ENCODE results near the gene SLC45A2. TPM values are rescaled to one million over a fixed set of nuclear protein-coding genes. Genes with fewer than 3 reads are reported as not detected.

Gene SLC45A2
- total RNA-seq, 1 experiment from 2014 or later: not detected

- DNase-seq (ENCODE audit: low spot score): peak; percentile 21
- Mint-ChIP-seq H3K36me3 (no peaks in the 10 kb centered on the region), H3K27me3 (ENCODE audit: low read depth) (no peaks in the 10 kb centered on the region), H3K27ac (no peak overlapping the region), H3K4me3 (no peak overlapping the region), H3K4me1 (peaks cover 25% of the 10 kb centered on the region), H3K9me3 (no peaks in the 10 kb centered on the region)
- TF ChIP-seq ZNF416 (CRISPR knock-in tag; IDR thresholded peaks at IDR 0.05) (no peak), ZNF121 (CRISPR knock-in tag; IDR thresholded peaks at IDR 0.05) (peak; percentile 47; the same call in 1 of the 2 replicates)
- POLR2A ChIA-PET: no interaction called here
- peak; percentile 84 for ATAC-seq
- CTCF ChIA-PET: interaction anchor here (0.7 to 3.0 kb wide), 6 partner anchors 9 to 626 kb away, joined by 3 to 11 read pairs (median 4); partner anchors contain the start of gene RXFP3
These were observed 39.9 kb downstream of the SLC45A2 start for GRCh38 chr5:33944543-33945132.

- H3K4me3 Mint-ChIP-seq: no peak overlapping the region
- no peak for ATAC-seq
- TF ChIP-seq AR (CRISPR knock-in tag; IDR thresholded peaks at IDR 0.05): no peak
- TF ChIP-seq ZNF423 (CRISPR knock-in tag; IDR thresholded peaks at IDR 0.05): no peak
- no peak for TF ChIP-seq GTF2I (CRISPR knock-in tag; conservative IDR thresholded peaks at IDR 0.05)
- ChIA-PET CTCF (no interaction called here), POLR2A (no interaction called here)
- H3K36me3 Mint-ChIP-seq: no peaks in the 10 kb centered on the region
- DNase-seq (ENCODE audit: low spot score): no peak
- peaks cover 21% of the 10 kb centered on the region for H3K27me3 Mint-ChIP-seq (ENCODE audit: low read depth)
- peaks cover 25% of the 10 kb centered on the region for H3K4me1 Mint-ChIP-seq
- H3K9me3 Mint-ChIP-seq: no peaks in the 10 kb centered on the region
- H3K27ac Mint-ChIP-seq: no peak overlapping the region
These were observed 43.4 kb downstream of the SLC45A2 start for GRCh38 chr5:33941090-33941489.

GRCh38 chr5:33939556-33940262, 44.8 kb downstream of the SLC45A2 start:
- ATAC-seq (no peak), DNase-seq (ENCODE audit: low spot score) (no peak)
- peaks cover 26% of the 10 kb centered on the region for H3K4me1 Mint-ChIP-seq
- no peaks in the 10 kb centered on the region for H3K36me3 Mint-ChIP-seq
- TF ChIP-seq RORB (CRISPR knock-in tag; IDR thresholded peaks at IDR 0.05): no peak
- TF ChIP-seq MXD4 (CRISPR knock-in tag; IDR thresholded peaks at IDR 0.05; ENCODE audit: borderline replicate concordance): no peak
- no peak for TF ChIP-seq PRDM15 (CRISPR knock-in tag; IDR thresholded peaks at IDR 0.05)
- TF ChIP-seq ATF3 (CRISPR knock-in tag; conservative IDR thresholded peaks at IDR 0.05): no peak
- no peak for TF ChIP-seq PRRX2 (CRISPR knock-in tag; IDR thresholded peaks at IDR 0.05)
- no peak for TF ChIP-seq ZNF512 (CRISPR knock-in tag; IDR thresholded peaks at IDR 0.05; ENCODE audit: borderline replicate concordance)
- no peak for TF ChIP-seq E2F5 (CRISPR knock-in tag; IDR thresholded peaks at IDR 0.05)
- POLR2A ChIA-PET: no interaction called here
- H3K27me3 Mint-ChIP-seq (ENCODE audit: low read depth): peaks cover 29% of the 10 kb centered on the region
- CTCF ChIA-PET: interaction anchor here (0.6 to 2.7 kb wide), 2 partner anchors 30 to 227 kb away, joined by 3 to 16 read pairs; no protein-coding TSS in a partner anchor
- H3K4me3 Mint-ChIP-seq: no peak overlapping the region
- no peak overlapping the region for H3K27ac Mint-ChIP-seq
- no peaks in the 10 kb centered on the region for H3K9me3 Mint-ChIP-seq

Measured in WTC11 (cell line).